Neutrophil (primary cell): ENCODE results near the gene CELF2.

ENCODE experiments used
- H3K27ac ChIP-seq: fragments of 200-600 bp; sonication (generic); 2 replicates; pipeline ENCODE4 v1.5.1; 2016; ENCODE audit warnings: mild to moderate bottlenecking, moderate library complexity
- H3K27me3 ChIP-seq: fragments of 200-600 bp; sonication (generic); 2 replicates; pipeline ENCODE4 v1.6.0; 2016; ENCODE audit warnings: mild to moderate bottlenecking
- H3K36me3 ChIP-seq: fragments of 200-600 bp; sonication (generic); 2 replicates; pipeline ENCODE4 v1.5.1; 2017
- H3K4me1 ChIP-seq, 2 experiments: fragments of 200-600 bp in 1 of 2; sonication (generic) in 1 of 2; 1 replicate in 1 of 2; 2 replicates in 1 of 2; pipeline versions ENCODE4 v1.5.1 to v1.6.1; 2013 to 2016; ENCODE audit warnings: low read depth in 1 of 2, low read length in 1 of 2, mild to moderate bottlenecking in 1 of 2, moderate library complexity in 1 of 2; ENCODE audit not compliant: control insufficient read depth in 1 of 2, insufficient read depth in 1 of 2
- H3K4me3 ChIP-seq, 2 experiments: fragments of 200-600 bp in 1 of 2; sonication (generic) in 1 of 2; 1 replicate in 1 of 2; 2 replicates in 1 of 2; pipeline ENCODE4 v1.5.1; 2013 to 2016; ENCODE audit warnings: low read depth in 1 of 2, low read length in 1 of 2, mild to moderate bottlenecking in 1 of 2, moderate library complexity in 1 of 2
- H3K9me3 ChIP-seq: fragments of 200-600 bp; sonication (generic); 2 replicates; pipeline ENCODE4 v1.5.1; 2016
- TF ChIP-seq, protein P1 (sequence below): fragments of 200-600 bp; sonication (generic); IDR thresholded peaks from 2 replicates; pipeline ENCODE4 v1.5.1; 2016; ENCODE audit warnings: antibody characterized with exemption

Gene CELF2

DNA sequence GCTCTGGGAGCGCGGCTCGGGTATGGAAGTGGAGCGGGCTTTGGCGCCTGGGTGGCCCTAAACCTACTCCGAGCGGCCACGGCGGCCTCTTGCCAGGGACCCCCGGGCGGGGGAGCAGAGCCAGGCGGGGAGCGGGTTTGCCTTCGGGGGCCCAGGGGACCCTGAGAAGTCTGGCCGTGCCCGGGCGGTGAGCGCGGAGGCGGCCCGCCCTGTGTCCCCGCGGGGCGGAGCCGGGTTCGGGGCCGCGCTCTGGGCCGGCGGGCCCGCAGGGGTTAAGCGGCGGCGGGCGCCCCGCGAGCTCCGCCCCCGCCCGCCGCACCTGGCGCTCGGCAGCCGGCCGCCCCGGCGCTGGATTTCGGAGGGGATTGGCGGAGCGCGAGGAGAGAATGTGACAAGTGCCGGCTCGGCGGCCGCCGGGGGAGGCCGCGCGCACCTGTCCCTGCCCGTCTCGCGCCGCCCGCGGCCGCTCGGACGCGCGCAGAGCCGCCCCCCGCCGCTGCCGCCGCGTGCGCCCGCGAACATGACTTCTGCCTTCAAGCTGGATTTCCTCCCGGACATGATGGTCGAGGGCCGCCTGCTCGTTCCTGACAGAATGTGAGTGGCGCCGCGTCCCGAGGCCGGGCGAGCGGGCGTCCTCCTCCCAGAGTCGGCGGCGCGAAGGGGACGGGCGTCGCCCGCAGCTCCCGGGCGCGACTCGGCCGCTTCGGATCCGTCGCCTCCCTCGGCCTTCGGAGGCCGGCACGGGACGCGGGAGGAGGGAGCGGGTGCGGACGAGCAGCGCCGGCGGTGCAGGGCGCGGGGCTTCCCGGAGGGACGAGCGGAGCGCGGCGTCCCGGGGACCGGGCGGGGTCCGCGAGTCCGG, at the start of gene CELF2:
Gene CELF2 (plus strand): TSS at position 303 of the 862 bp plus-strand sequence. CDS start 218 bp downstream, at position 521.
- Histone ChIP-seq H3K9me3 (no peaks in the 10 kb centered on the region), H3K36me3 (no peaks in the 10 kb centered on the region), H3K27ac (no peak within 1 kb of the TSS), H3K4me1 (peaks cover 9 to 15% of the 10 kb centered on the region in 2 experiments), H3K27me3 (peaks cover 100% of the 10 kb centered on the region), H3K4me3 (peak within 1 kb of the TSS; percentile 43 to 52)
- TF ChIP-seq, protein P1, sequence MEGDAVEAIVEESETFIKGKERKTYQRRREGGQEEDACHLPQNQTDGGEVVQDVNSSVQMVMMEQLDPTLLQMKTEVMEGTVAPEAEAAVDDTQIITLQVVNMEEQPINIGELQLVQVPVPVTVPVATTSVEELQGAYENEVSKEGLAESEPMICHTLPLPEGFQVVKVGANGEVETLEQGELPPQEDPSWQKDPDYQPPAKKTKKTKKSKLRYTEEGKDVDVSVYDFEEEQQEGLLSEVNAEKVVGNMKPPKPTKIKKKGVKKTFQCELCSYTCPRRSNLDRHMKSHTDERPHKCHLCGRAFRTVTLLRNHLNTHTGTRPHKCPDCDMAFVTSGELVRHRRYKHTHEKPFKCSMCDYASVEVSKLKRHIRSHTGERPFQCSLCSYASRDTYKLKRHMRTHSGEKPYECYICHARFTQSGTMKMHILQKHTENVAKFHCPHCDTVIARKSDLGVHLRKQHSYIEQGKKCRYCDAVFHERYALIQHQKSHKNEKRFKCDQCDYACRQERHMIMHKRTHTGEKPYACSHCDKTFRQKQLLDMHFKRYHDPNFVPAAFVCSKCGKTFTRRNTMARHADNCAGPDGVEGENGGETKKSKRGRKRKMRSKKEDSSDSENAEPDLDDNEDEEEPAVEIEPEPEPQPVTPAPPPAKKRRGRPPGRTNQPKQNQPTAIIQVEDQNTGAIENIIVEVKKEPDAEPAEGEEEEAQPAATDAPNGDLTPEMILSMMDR = no peak

DNA sequence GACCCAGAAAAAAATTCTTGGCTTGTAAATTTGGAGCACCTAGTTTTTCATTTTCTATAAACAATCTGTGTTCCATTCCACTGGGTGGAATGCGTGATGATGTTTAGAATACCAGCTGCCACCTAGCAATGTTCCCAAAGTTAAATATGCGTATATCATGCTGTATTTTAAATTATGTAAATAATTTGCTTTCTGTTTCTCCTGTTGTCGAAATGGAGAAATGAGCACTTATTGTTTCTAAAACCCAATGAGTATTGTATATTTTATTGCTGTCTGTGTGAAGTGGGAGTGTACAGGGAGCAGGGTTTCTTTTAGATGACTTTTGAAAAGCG, 49.4 kb upstream of the CELF2 start:
- no peaks in the 10 kb centered on the region for H3K36me3 ChIP-seq
- H3K4me1 ChIP-seq = no peaks in the 10 kb centered on the region
- no peak overlapping the region for H3K27ac ChIP-seq
- peaks cover 25% of the 10 kb centered on the region for H3K27me3 ChIP-seq
- TF ChIP-seq, protein P1 = no peak
- H3K9me3 ChIP-seq = no peaks in the 10 kb centered on the region
- H3K4me3 ChIP-seq = no peak overlapping the region

GRCh38 chr10:10973310-10973709, 44.4 kb upstream of the CELF2 start:
- Histone ChIP-seq H3K36me3 (no peaks in the 10 kb centered on the region), H3K27me3 (peaks cover 54% of the 10 kb centered on the region), H3K27ac (no peak overlapping the region), H3K9me3 (no peaks in the 10 kb centered on the region), H3K4me3 (no peak overlapping the region), H3K4me1 (no peaks in the 10 kb centered on the region)
- TF ChIP-seq, protein P1 = no peak

DNA sequence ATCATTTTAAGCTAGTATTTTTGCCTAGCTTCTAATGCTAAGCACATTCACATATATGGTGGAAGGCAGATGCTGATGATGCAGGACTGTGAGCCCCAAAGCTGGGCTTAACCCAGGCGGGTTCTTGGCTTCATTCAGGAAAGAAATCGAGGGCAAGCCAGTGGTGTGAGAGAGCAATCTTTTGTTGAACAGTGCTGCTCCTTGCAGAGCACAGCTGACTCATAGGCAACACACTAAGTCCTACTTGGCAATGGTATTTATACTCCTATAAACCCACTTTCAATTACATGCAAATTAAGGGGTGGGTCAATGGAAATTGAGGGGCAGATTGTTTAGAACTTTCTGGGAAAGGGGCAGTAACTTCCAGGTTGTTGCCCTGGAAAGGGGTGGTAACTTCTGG, 42.0 kb upstream of the CELF2 start:
- Histone ChIP-seq H3K4me3 (no peak overlapping the region), H3K27ac (no peak overlapping the region), H3K9me3 (no peaks in the 10 kb centered on the region), H3K4me1 (no peaks in the 10 kb centered on the region), H3K27me3 (peaks cover 48% of the 10 kb centered on the region), H3K36me3 (no peaks in the 10 kb centered on the region)
- TF ChIP-seq, protein P1 = no peak

DNA sequence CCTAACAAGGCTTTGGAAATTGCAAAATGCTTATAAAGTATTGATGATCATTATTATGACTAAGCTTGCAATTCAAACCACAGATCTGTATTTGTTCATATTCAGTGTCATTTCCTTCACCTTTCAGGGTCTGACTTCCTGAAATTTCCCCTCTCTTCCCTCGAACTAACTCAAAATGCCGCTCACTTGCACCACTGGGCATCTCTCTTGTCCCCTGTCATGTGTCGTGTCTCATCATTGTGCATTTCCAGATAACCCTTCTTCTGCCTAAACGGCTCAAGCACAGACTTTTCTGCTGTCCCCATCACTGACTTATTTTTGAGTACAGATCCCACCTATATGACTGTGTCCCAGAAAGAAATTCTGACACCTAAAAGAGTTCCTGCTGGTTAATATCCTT, 41.0 kb upstream of the CELF2 start:
- Histone ChIP-seq H3K4me1 (no peaks in the 10 kb centered on the region), H3K36me3 (no peaks in the 10 kb centered on the region), H3K27ac (no peak overlapping the region), H3K9me3 (no peaks in the 10 kb centered on the region), H3K27me3 (peaks cover 41% of the 10 kb centered on the region), H3K4me3 (no peak overlapping the region)
- TF ChIP-seq, protein P1 = no peak
